Stimulated activated CD4-positive, alpha-beta T cell treated with anti-CD3 and anti-CD28 coated beads, Interleukin-15, amount 100 ng/mL, for 1 hour (primary cell): ENCODE results near the gene RMDN2.

Experiments used
- DNase-seq, 2 donors: peaks; one replicate each; pipeline ENCODE4 v3.0.0-alpha.2; 2020; ENCODE audit warnings: low read depth in 1 of 2, low spot score in 1 of 2

Gene RMDN2

GRCh38 chr2:37925063-37925897 lies at the start of gene RMDN2:
RMDN2 (plus strand) TSS chr2:37925287; CDS start chr2:37929278, 3,991 bp downstream.
- DNase-seq, result peak; percentile 51 to 64

- DNase-seq, result no peak
These were observed 49.6 kb upstream of the RMDN2 start for GRCh38 chr2:37875403-37875906.

- no peak for DNase-seq
These were observed 48.9 kb upstream of the RMDN2 start for GRCh38 chr2:37876227-37876626.

GRCh38 chr2:37877457-37878315 lies 47.4 kb upstream of the RMDN2 start:
- DNase-seq, result no peak

- no peak for DNase-seq
These were observed 46.6 kb upstream of the RMDN2 start for GRCh38 chr2:37878536-37878935.

GRCh38 chr2:37880551-37880950 lies 44.5 kb upstream of the RMDN2 start:
- no peak for DNase-seq

GRCh38 chr2:37881397-37881796 lies 43.7 kb upstream of the RMDN2 start:
- no peak for DNase-seq

GRCh38 chr2:37882036-37882435 lies 43.1 kb upstream of the RMDN2 start:
- no peak for DNase-seq

- no peak for DNase-seq
These were observed 41.6 kb upstream of the RMDN2 start for GRCh38 chr2:37883518-37883917.

- DNase-seq, result no peak
These were observed 39.6 kb upstream of the RMDN2 start for GRCh38 chr2:37885329-37885993.

- DNase-seq, result no peak
These were observed 38.3 kb upstream of the RMDN2 start for GRCh38 chr2:37886745-37887144.

- DNase-seq, result no peak
These were observed 37.8 kb upstream of the RMDN2 start for GRCh38 chr2:37887286-37887685.

GRCh38 chr2:37890893-37891495 lies 34.1 kb upstream of the RMDN2 start:
- DNase-seq, result peak; percentile 30 to 41

- no peak for DNase-seq
These were observed 33.1 kb upstream of the RMDN2 start for GRCh38 chr2:37891846-37892435.

GRCh38 chr2:37892436-37893114 lies 32.5 kb upstream of the RMDN2 start:
- DNase-seq, result no peak

GRCh38 chr2:37893327-37893726 lies 31.8 kb upstream of the RMDN2 start:
- no peak for DNase-seq

GRCh38 chr2:37894047-37894446 lies 31.0 kb upstream of the RMDN2 start:
- DNase-seq, result no peak

GRCh38 chr2:37894601-37895000 lies 30.5 kb upstream of the RMDN2 start:
- no peak for DNase-seq

GRCh38 chr2:37895140-37895539 lies 29.9 kb upstream of the RMDN2 start:
- DNase-seq, result no peak

GRCh38 chr2:37896319-37896718 lies 28.8 kb upstream of the RMDN2 start:
- DNase-seq, result no peak
